Measurements from ENCODE around the gene HARBI1.

DNA sequence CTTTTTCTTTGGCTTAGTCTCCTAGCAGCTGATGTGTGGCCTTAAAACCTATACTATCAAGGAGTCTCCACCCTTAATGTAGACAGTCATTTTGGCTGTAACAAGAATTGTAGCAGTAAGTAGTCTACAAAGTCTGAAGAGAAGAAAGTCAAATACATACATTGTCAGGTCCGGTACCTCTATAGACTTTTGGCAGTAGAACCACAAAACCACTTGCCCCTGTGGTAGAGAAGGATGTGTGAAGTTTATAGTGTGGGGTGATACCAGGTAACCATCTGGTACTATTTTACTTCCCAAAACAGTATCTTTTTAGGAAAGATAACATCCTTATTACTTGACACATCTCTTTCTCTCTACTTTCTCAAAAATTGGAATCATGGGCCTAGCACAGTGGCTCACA, 15.5 kb upstream of the HARBI1 start:
- TF ChIP-seq POLR2A (IDR thresholded peaks at IDR 0.05; ENCODE audit: low read length) (no peak), GATA1 (IDR thresholded peaks at IDR 0.05; ENCODE audit: low read depth, low read length) (no peak)

All from erythroblast (primary cell).